Trophoblast cell (in vitro differentiated cells and primary cell): ENCODE results near the gene SEMA4D.

Experiments used
- DNase-seq, 2 donors: peaks; one replicate each; pipeline ENCODE4 v3.0.0-alpha.2; 2016
- H2AFZ ChIP-seq: 2 replicates; pipeline ENCODE4 v1.6.1; 2013; ENCODE audit warnings: low read length, moderate library complexity, mild to moderate bottlenecking; ENCODE audit not compliant: insufficient read depth, poor library complexity
- H2AK5ac ChIP-seq: 2 replicates; pipeline ENCODE4 v1.6.1; 2013; ENCODE audit warnings: mild to moderate bottlenecking, low read length
- H2BK120ac ChIP-seq: 2 replicates; pipeline ENCODE4 v1.6.1; 2013; ENCODE audit warnings: low read length, mild to moderate bottlenecking, moderate library complexity; ENCODE audit not compliant: insufficient read depth, poor library complexity
- H2BK12ac ChIP-seq: 2 replicates; pipeline ENCODE4 v1.6.1; 2013; ENCODE audit warnings: mild to moderate bottlenecking, low read length, moderate library complexity
- H2BK5ac ChIP-seq: 2 replicates; pipeline ENCODE4 v1.6.1; 2013; ENCODE audit warnings: low read length, low read depth, moderate library complexity, mild to moderate bottlenecking; ENCODE audit not compliant: poor library complexity
- H3K14ac ChIP-seq: 2 replicates; pipeline ENCODE4 v1.6.1; 2013; ENCODE audit warnings: mild to moderate bottlenecking, low read length
- H3K18ac ChIP-seq: 2 replicates; pipeline ENCODE4 v1.6.1; 2013; ENCODE audit warnings: mild to moderate bottlenecking, low read length
- H3K23ac ChIP-seq: 2 replicates; pipeline ENCODE4 v1.6.1; 2013; ENCODE audit warnings: low read length
- H3K27ac ChIP-seq: 2 replicates; pipeline ENCODE4 v1.5.1; 2013; ENCODE audit warnings: low read depth, mild to moderate bottlenecking, inconsistent platforms, low read length, moderate library complexity
- H3K27me3 ChIP-seq: 2 replicates; pipeline ENCODE4 v1.6.1; 2013; ENCODE audit warnings: inconsistent platforms, mild to moderate bottlenecking, low read length, moderate library complexity; ENCODE audit not compliant: insufficient read depth
- H3K36me3 ChIP-seq, 2 experiments: 1 replicate in 1 of 2; 2 replicates in 1 of 2; pipeline ENCODE4 v1.6.1; 2013; ENCODE audit warnings: low read length in 2 of 2, mild to moderate bottlenecking in 2 of 2, moderate library complexity in 1 of 2; ENCODE audit not compliant: insufficient read depth in 2 of 2, control insufficient read depth in 1 of 2
- H3K4ac ChIP-seq: 2 replicates; pipeline ENCODE4 v1.6.1; 2013; ENCODE audit warnings: low read depth, mild to moderate bottlenecking, low read length, moderate library complexity
- H3K4me1 ChIP-seq, 2 experiments: 1 replicate in 1 of 2; 2 replicates in 1 of 2; pipeline ENCODE4 v1.6.1; 2013; ENCODE audit warnings: low read length in 2 of 2, mild to moderate bottlenecking in 2 of 2, moderate library complexity in 1 of 2; ENCODE audit not compliant: insufficient read depth in 2 of 2, control insufficient read depth in 1 of 2
- H3K4me2 ChIP-seq: 2 replicates; pipeline ENCODE4 v1.6.1; 2013; ENCODE audit warnings: inconsistent platforms, mild to moderate bottlenecking, low read length, moderate library complexity
- H3K4me3 ChIP-seq: 2 replicates; pipeline ENCODE4 v1.5.1; 2013; ENCODE audit warnings: mild to moderate bottlenecking, low read depth, low read length, inconsistent platforms
- H3K79me1 ChIP-seq: one replicate; pipeline ENCODE4 v1.6.1; 2013; ENCODE audit warnings: low read length
- H3K79me2 ChIP-seq: 2 replicates; pipeline ENCODE4 v1.6.1; 2013; ENCODE audit warnings: low read length, mild to moderate bottlenecking; ENCODE audit not compliant: control insufficient read depth, insufficient read depth, poor library complexity
- H3K9ac ChIP-seq: 2 replicates; pipeline ENCODE4 v1.6.1; 2013; ENCODE audit warnings: mild to moderate bottlenecking, low read length
- H3K9me3 ChIP-seq: 2 replicates; pipeline ENCODE4 v1.6.1; 2013; ENCODE audit warnings: low read depth, mild to moderate bottlenecking, control low read depth, inconsistent platforms, low read length; ENCODE audit not compliant: insufficient read depth
- H4K12ac ChIP-seq: 2 replicates; pipeline ENCODE4 v1.6.1; 2013; ENCODE audit warnings: low read depth, mild to moderate bottlenecking, low read length, moderate library complexity
- H4K8ac ChIP-seq: 2 replicates; pipeline ENCODE4 v1.6.1; 2013; ENCODE audit warnings: low read depth, mild to moderate bottlenecking, low read length, moderate library complexity
- H4K91ac ChIP-seq: one replicate; pipeline ENCODE4 v1.6.1; 2013; ENCODE audit warnings: low read depth, mild to moderate bottlenecking, low read length, moderate library complexity
- WGBS: extraction: QIAGEN DNeasy Blood & Tissue Kit; methylation state at CpG from one replicate; pipeline ENCODE4 v1.1.7; 2013; ENCODE audit warnings: missing lambda C conversion rate; ENCODE audit not compliant: insufficient read length, insufficient coverage; ENCODE audit errors: extremely low coverage; 5-methylcytosine and 5-hydroxymethylcytosine counted together

Gene SEMA4D

GRCh38 chr9:89489548-89490530 lies 8.1 kb downstream of the SEMA4D start:
- Histone ChIP-seq H2AK5ac (no peak overlapping the region), H3K4me3 (no peak overlapping the region), H2BK120ac (no peak overlapping the region), H3K4me1 (no peaks in the 10 kb centered on the region), H3K36me3 (no peaks in the 10 kb centered on the region), H2BK12ac (no peak overlapping the region), H3K18ac (no peak overlapping the region), H3K27me3 (no peaks in the 10 kb centered on the region), H4K91ac (no peak overlapping the region), H3K23ac (no peak overlapping the region), H4K8ac (no peak overlapping the region), H3K9me3 (peaks cover 5% of the 10 kb centered on the region), H3K79me1 (no peaks in the 10 kb centered on the region), H2BK5ac (no peak overlapping the region), H3K27ac (no peak overlapping the region), H4K12ac (no peak overlapping the region), H3K9ac (no peak overlapping the region), H3K14ac (no peak overlapping the region), H2AFZ (no peak overlapping the region), H3K79me2 (no peaks in the 10 kb centered on the region), H3K4ac (no peak overlapping the region), H3K4me2 (no peak overlapping the region)
- no peak for DNase-seq
- WGBS: no CpG with 5 or more reads among the region's 13 CpGs

GRCh38 chr9:89488936-89489335 lies 9.0 kb downstream of the SEMA4D start:
- H2AK5ac ChIP-seq: no peak overlapping the region
- no peaks in the 10 kb centered on the region for H3K79me1 ChIP-seq
- H3K4me3 ChIP-seq: no peak overlapping the region
- no peak overlapping the region for H3K23ac ChIP-seq
- H3K27ac ChIP-seq: no peak overlapping the region
- peaks cover 9% of the 10 kb centered on the region for H3K9me3 ChIP-seq
- H3K4me1 ChIP-seq: no peaks in the 10 kb centered on the region
- H3K36me3 ChIP-seq: no peaks in the 10 kb centered on the region
- WGBS: no CpG with 5 or more reads among the region's 7 CpGs
- H3K18ac ChIP-seq: no peak overlapping the region
- H3K9ac ChIP-seq: no peak overlapping the region
- H2BK120ac ChIP-seq: no peak overlapping the region
- no peak overlapping the region for H2BK12ac ChIP-seq
- no peak overlapping the region for H3K4me2 ChIP-seq
- H3K27me3 ChIP-seq: no peaks in the 10 kb centered on the region
- DNase-seq: no peak
- H4K91ac ChIP-seq: no peak overlapping the region
- no peak overlapping the region for H2BK5ac ChIP-seq
- H3K79me2 ChIP-seq: no peaks in the 10 kb centered on the region
- no peak overlapping the region for H3K4ac ChIP-seq
- H2AFZ ChIP-seq: no peak overlapping the region
- no peak overlapping the region for H4K8ac ChIP-seq
- no peak overlapping the region for H4K12ac ChIP-seq
- no peak overlapping the region for H3K14ac ChIP-seq

- H4K12ac ChIP-seq: no peak overlapping the region
- no peak overlapping the region for H3K4me3 ChIP-seq
- H3K9me3 ChIP-seq: peaks cover 7% of the 10 kb centered on the region
- H3K4me2 ChIP-seq: no peak overlapping the region
- H3K27ac ChIP-seq: no peak overlapping the region
- no peak for DNase-seq
- no CpG with 5 or more reads among the region's 5 CpGs for WGBS
- no peak overlapping the region for H2BK120ac ChIP-seq
- no peak overlapping the region for H3K23ac ChIP-seq
- H3K14ac ChIP-seq: no peak overlapping the region
- no peak overlapping the region for H3K18ac ChIP-seq
- H3K9ac ChIP-seq: no peak overlapping the region
- H4K8ac ChIP-seq: no peak overlapping the region
- H2AK5ac ChIP-seq: no peak overlapping the region
- no peak overlapping the region for H2BK12ac ChIP-seq
- no peak overlapping the region for H2BK5ac ChIP-seq
- H3K79me1 ChIP-seq: no peaks in the 10 kb centered on the region
- no peaks in the 10 kb centered on the region for H3K4me1 ChIP-seq
- no peaks in the 10 kb centered on the region for H3K27me3 ChIP-seq
- H3K79me2 ChIP-seq: no peaks in the 10 kb centered on the region
- H3K36me3 ChIP-seq: no peaks in the 10 kb centered on the region
- no peak overlapping the region for H2AFZ ChIP-seq
- H4K91ac ChIP-seq: no peak overlapping the region
- H3K4ac ChIP-seq: no peak overlapping the region
These were observed 9.8 kb downstream of the SEMA4D start for GRCh38 chr9:89488131-89488530.

GRCh38 chr9:89486681-89487080 lies 11.2 kb downstream of the SEMA4D start:
- H4K8ac ChIP-seq: no peak overlapping the region
- no peaks in the 10 kb centered on the region for H3K27me3 ChIP-seq
- H3K9ac ChIP-seq: no peak overlapping the region
- no peaks in the 10 kb centered on the region for H3K4me1 ChIP-seq
- H3K23ac ChIP-seq: no peak overlapping the region
- no peak overlapping the region for H2AFZ ChIP-seq
- H3K79me1 ChIP-seq: no peaks in the 10 kb centered on the region
- H3K9me3 ChIP-seq: peaks cover 4% of the 10 kb centered on the region
- H2BK120ac ChIP-seq: no peak overlapping the region
- DNase-seq: no peak
- H2AK5ac ChIP-seq: no peak overlapping the region
- H3K18ac ChIP-seq: no peak overlapping the region
- no peak overlapping the region for H3K27ac ChIP-seq
- no peak overlapping the region for H4K91ac ChIP-seq
- no peak overlapping the region for H3K4me3 ChIP-seq
- H3K36me3 ChIP-seq: no peaks in the 10 kb centered on the region
- H4K12ac ChIP-seq: no peak overlapping the region
- H3K4ac ChIP-seq: no peak overlapping the region
- H3K14ac ChIP-seq: no peak overlapping the region
- no peaks in the 10 kb centered on the region for H3K79me2 ChIP-seq
- H2BK5ac ChIP-seq: no peak overlapping the region
- no peak overlapping the region for H2BK12ac ChIP-seq
- H3K4me2 ChIP-seq: no peak overlapping the region
